ENCODE data around the gene NDUFAF7. TPM values are rescaled to one million over a fixed set of nuclear protein-coding genes. Genes with fewer than 3 reads are reported as not detected.

Gene NDUFAF7
- total and polyA plus RNA-seq, 2 of the 13 experiments (the other 11 are each of a cell fraction or from before 2014, with no cell fraction given): 27.0 to 40.8 TPM

DNA sequence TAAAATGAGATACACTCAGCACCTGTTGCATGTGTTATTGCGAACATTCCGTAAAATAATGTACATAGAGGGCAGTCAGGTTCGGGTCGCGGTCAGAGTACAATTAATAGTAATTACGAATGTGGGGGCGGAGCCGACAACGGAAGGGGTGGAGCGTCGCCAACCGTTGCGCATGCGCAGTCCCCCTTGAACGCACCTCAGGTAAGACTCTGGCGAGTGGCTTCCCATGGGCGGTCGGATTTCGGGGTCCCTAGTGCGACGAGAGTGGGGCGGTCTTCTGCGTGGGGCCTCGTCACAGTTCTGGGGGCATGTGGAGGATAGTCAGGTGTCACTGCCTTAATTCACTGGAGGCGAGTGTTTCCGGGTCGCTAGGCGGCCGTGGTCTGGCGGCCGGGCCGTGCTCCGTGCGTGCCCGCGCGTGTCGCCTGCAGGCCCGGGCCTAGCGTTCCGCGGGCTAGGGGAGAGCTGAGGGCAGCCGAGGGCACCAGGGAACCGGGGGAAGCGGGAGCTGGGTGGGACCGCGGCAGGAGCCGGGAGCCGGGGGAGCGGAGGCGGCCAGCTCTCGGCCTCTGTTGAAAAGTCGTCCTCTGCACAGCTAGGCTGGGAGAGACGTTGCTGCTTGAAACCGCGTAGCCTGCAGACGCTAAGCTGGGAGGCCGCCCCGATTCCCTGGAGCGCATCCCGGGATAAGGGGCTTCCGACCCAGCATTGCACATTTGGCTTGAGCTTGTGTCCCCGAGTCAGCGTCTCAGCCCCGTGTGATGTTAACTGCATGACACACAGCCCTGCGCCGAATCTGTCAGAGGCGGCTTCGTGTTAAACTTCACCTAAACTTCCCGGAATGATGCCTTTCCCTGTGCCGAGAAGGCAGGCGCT lies 34.9 kb upstream of the NDUFAF7 start, which contains the start of gene CEBPZOS (continued):
- TF ChIP-seq, protein P1, sequence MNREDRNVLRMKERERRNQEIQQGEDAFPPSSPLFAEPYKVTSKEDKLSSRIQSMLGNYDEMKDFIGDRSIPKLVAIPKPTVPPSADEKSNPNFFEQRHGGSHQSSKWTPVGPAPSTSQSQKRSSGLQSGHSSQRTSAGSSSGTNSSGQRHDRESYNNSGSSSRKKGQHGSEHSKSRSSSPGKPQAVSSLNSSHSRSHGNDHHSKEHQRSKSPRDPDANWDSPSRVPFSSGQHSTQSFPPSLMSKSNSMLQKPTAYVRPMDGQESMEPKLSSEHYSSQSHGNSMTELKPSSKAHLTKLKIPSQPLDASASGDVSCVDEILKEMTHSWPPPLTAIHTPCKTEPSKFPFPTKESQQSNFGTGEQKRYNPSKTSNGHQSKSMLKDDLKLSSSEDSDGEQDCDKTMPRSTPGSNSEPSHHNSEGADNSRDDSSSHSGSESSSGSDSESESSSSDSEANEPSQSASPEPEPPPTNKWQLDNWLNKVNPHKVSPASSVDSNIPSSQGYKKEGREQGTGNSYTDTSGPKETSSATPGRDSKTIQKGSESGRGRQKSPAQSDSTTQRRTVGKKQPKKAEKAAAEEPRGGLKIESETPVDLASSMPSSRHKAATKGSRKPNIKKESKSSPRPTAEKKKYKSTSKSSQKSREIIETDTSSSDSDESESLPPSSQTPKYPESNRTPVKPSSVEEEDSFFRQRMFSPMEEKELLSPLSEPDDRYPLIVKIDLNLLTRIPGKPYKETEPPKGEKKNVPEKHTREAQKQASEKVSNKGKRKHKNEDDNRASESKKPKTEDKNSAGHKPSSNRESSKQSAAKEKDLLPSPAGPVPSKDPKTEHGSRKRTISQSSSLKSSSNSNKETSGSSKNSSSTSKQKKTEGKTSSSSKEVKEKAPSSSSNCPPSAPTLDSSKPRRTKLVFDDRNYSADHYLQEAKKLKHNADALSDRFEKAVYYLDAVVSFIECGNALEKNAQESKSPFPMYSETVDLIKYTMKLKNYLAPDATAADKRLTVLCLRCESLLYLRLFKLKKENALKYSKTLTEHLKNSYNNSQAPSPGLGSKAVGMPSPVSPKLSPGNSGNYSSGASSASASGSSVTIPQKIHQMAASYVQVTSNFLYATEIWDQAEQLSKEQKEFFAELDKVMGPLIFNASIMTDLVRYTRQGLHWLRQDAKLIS (CRISPR knock-in tag; IDR thresholded peaks at IDR 0.05): no peak
- TF ChIP-seq, protein P2, sequence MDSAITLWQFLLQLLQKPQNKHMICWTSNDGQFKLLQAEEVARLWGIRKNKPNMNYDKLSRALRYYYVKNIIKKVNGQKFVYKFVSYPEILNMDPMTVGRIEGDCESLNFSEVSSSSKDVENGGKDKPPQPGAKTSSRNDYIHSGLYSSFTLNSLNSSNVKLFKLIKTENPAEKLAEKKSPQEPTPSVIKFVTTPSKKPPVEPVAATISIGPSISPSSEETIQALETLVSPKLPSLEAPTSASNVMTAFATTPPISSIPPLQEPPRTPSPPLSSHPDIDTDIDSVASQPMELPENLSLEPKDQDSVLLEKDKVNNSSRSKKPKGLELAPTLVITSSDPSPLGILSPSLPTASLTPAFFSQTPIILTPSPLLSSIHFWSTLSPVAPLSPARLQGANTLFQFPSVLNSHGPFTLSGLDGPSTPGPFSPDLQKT (CRISPR knock-in tag; IDR thresholded peaks at IDR 0.05; ENCODE audit: borderline replicate concordance): no peak
- TF ChIP-seq PCBP2 (optimal IDR thresholded peaks at IDR 0.05; ENCODE audit: low read depth, low read length, poor library complexity, severe bottlenecking) (no peak), KDM2A (CRISPR knock-in tag; IDR thresholded peaks at IDR 0.05; ENCODE audit: borderline replicate concordance, low read depth) (peak; percentile 87; the same call in 1 of the 2 replicates), ZNF101 (CRISPR knock-in tag; IDR thresholded peaks at IDR 0.05; ENCODE audit: borderline replicate concordance, low read depth) (no peak), ZFY (CRISPR knock-in tag; IDR thresholded peaks at IDR 0.05) (peak; percentile 100), KLF16 (CRISPR knock-in tag; IDR thresholded peaks at IDR 0.05) (peak in 1 of 2 experiments; percentile 28; a peak in 1 of 4 replicates), SIN3A (IDR thresholded peaks at IDR 0.05; ENCODE audit: borderline replicate concordance, low read depth, low read length) (peak; percentile 32; the same call in 1 of the 2 replicates), MTF2 (CRISPR knock-in tag; IDR thresholded peaks at IDR 0.05; ENCODE audit: borderline replicate concordance) (0 out of 2 replicates have a peak, but pooled peaks have one; percentile 35), DMAP1 (CRISPR knock-in tag; IDR thresholded peaks at IDR 0.05) (peak; percentile 94)
- TF ChIP-seq, protein P3, sequence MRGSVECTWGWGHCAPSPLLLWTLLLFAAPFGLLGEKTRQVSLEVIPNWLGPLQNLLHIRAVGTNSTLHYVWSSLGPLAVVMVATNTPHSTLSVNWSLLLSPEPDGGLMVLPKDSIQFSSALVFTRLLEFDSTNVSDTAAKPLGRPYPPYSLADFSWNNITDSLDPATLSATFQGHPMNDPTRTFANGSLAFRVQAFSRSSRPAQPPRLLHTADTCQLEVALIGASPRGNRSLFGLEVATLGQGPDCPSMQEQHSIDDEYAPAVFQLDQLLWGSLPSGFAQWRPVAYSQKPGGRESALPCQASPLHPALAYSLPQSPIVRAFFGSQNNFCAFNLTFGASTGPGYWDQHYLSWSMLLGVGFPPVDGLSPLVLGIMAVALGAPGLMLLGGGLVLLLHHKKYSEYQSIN (CRISPR knock-in tag; IDR thresholded peaks at IDR 0.05; ENCODE audit: borderline replicate concordance): no peak; the same call in 1 of the 2 replicates
- TF ChIP-seq, protein P4, sequence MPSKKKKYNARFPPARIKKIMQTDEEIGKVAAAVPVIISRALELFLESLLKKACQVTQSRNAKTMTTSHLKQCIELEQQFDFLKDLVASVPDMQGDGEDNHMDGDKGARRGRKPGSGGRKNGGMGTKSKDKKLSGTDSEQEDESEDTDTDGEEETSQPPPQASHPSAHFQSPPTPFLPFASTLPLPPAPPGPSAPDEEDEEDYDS (CRISPR knock-in tag; IDR thresholded peaks at IDR 0.05): peak; percentile 97
- TF ChIP-seq, protein P5, sequence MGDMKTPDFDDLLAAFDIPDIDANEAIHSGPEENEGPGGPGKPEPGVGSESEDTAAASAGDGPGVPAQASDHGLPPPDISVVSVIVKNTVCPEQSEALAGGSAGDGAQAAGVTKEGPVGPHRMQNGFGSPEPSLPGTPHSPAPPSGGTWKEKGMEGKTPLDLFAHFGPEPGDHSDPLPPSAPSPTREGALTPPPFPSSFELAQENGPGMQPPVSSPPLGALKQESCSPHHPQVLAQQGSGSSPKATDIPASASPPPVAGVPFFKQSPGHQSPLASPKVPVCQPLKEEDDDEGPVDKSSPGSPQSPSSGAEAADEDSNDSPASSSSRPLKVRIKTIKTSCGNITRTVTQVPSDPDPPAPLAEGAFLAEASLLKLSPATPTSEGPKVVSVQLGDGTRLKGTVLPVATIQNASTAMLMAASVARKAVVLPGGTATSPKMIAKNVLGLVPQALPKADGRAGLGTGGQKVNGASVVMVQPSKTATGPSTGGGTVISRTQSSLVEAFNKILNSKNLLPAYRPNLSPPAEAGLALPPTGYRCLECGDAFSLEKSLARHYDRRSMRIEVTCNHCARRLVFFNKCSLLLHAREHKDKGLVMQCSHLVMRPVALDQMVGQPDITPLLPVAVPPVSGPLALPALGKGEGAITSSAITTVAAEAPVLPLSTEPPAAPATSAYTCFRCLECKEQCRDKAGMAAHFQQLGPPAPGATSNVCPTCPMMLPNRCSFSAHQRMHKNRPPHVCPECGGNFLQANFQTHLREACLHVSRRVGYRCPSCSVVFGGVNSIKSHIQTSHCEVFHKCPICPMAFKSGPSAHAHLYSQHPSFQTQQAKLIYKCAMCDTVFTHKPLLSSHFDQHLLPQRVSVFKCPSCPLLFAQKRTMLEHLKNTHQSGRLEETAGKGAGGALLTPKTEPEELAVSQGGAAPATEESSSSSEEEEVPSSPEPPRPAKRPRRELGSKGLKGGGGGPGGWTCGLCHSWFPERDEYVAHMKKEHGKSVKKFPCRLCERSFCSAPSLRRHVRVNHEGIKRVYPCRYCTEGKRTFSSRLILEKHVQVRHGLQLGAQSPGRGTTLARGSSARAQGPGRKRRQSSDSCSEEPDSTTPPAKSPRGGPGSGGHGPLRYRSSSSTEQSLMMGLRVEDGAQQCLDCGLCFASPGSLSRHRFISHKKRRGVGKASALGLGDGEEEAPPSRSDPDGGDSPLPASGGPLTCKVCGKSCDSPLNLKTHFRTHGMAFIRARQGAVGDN (CRISPR knock-in tag; IDR thresholded peaks at IDR 0.05): peak; percentile 100
- TF ChIP-seq, protein P6, sequence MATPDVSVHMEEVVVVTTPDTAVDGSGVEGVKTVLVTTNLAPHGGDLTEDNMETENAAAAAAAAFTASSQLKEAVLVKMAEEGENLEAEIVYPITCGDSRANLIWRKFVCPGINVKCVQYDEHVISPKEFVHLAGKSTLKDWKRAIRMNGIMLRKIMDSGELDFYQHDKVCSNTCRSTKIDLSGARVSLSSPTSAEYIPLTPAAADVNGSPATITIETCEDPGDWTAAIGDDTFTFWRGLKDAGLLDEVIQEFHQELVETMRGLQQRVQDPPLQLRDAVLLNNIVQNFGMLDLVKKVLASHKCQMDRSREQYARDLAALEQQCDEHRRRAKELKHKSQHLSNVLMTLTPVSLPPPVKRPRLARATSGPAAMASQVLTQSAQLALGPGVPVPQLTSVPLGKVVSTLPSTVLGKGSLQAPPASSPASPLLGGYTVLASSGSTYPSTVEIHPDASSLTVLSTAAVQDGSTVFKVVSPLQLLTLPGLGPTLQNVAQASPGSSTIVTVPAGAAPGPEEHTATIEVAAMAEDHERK (CRISPR knock-in tag; IDR thresholded peaks at IDR 0.05; ENCODE audit: low read depth): peak; percentile 61
